Endodermal cell (in vitro differentiated cells): Measurements from ENCODE around the gene RETN. TPM values are rescaled to one million over a fixed set of nuclear protein-coding genes. Genes with fewer than 3 reads are reported as not detected.

Experiments used
- DNase-seq: peaks from one replicate; pipeline ENCODE4 v3.0.0-alpha.2; 2017
- H3K27ac ChIP-seq: 2 replicates; pipeline ENCODE4 v1.5.1; 2013; ENCODE audit warnings: mild to moderate bottlenecking, low read depth, low read length, moderate library complexity
- H3K27me3 ChIP-seq: 2 replicates; pipeline ENCODE4 v1.6.1; 2013; ENCODE audit warnings: mild to moderate bottlenecking, low read length, moderate library complexity; ENCODE audit not compliant: insufficient read depth, control insufficient read depth, poor library complexity, severe bottlenecking
- H3K36me3 ChIP-seq: 2 replicates; pipeline ENCODE4 v1.7.0; 2013; ENCODE audit warnings: mild to moderate bottlenecking, low read length, moderate library complexity; ENCODE audit not compliant: control insufficient read depth, insufficient read depth
- H3K4me1 ChIP-seq: one replicate; pipeline ENCODE4 v1.7.0; 2013; ENCODE audit warnings: low read length; ENCODE audit not compliant: control insufficient read depth, insufficient read depth
- H3K4me3 ChIP-seq: 2 replicates; pipeline ENCODE4 v1.5.1; 2013; ENCODE audit warnings: mild to moderate bottlenecking, low read length, moderate library complexity
- H3K9ac ChIP-seq: 2 replicates; pipeline ENCODE4 v1.6.1; 2013; ENCODE audit warnings: mild to moderate bottlenecking, low read length, moderate library complexity; ENCODE audit not compliant: poor library complexity, severe bottlenecking; ENCODE audit errors: extremely low read depth
- H3K9me3 ChIP-seq: 2 replicates; pipeline ENCODE4 v1.6.1; 2013; ENCODE audit warnings: mild to moderate bottlenecking, low read length, moderate library complexity; ENCODE audit not compliant: control insufficient read depth
- H3K27ac Mint-ChIP-seq: 2 replicates; pipeline ENCODE4 v1.8.0; 2020; ENCODE audit warnings: mixed read lengths
- H3K27me3 Mint-ChIP-seq: 2 replicates; pipeline ENCODE4 v1.8.0; 2021; ENCODE audit warnings: mild to moderate bottlenecking, mixed read lengths; ENCODE audit not compliant: insufficient read depth
- H3K36me3 Mint-ChIP-seq: 2 replicates; pipeline ENCODE4 v1.8.0; 2020; ENCODE audit warnings: low read depth, mixed read lengths
- H3K4me1 Mint-ChIP-seq: 2 replicates; pipeline ENCODE4 v1.8.0; 2020; ENCODE audit warnings: mixed read lengths
- H3K4me3 Mint-ChIP-seq: 2 replicates; pipeline ENCODE4 v1.8.0; 2020; ENCODE audit warnings: mild to moderate bottlenecking, moderate library complexity, mixed read lengths
- H3K9me3 Mint-ChIP-seq: 2 replicates; pipeline ENCODE4 v1.8.0; 2020; ENCODE audit warnings: mild to moderate bottlenecking, mixed read lengths
- WGBS, 2 experiments: methylation state at CpG; one replicate each; pipeline versions ENCODE4 v1.1.5 to v1.1.7; 2013; ENCODE audit warnings: missing lambda C conversion rate in 2 of 2, mixed read lengths in 1 of 2; ENCODE audit not compliant: insufficient coverage in 1 of 2, insufficient read length in 1 of 2; 5-methylcytosine and 5-hydroxymethylcytosine counted together
- total RNA-seq, 2 donors: library from RNA; stranded (reverse); fragmentation: NEBNext Ultra II Directional in 1 of 2; extraction: Animal tissue kit (Norgen Biotek cat#: 25700) in 1 of 2; gene quantifications; 2 replicates in 1 of 2; 3 replicates in 1 of 2; pipeline ENCODE4 v1.2.1, GENCODE V29; 2021
- TF ChIP-seq, protein P1 (sequence below): fragments of 200-600 bp; sonication (generic); conservative IDR thresholded peaks from 2 replicates; pipeline ENCODE4 v1.5.0; 2021; ENCODE audit warnings: antibody characterized with exemption, mild to moderate bottlenecking

RETN gene
- total RNA-seq, 2 donors from 2014 or later: not detected

DNA sequence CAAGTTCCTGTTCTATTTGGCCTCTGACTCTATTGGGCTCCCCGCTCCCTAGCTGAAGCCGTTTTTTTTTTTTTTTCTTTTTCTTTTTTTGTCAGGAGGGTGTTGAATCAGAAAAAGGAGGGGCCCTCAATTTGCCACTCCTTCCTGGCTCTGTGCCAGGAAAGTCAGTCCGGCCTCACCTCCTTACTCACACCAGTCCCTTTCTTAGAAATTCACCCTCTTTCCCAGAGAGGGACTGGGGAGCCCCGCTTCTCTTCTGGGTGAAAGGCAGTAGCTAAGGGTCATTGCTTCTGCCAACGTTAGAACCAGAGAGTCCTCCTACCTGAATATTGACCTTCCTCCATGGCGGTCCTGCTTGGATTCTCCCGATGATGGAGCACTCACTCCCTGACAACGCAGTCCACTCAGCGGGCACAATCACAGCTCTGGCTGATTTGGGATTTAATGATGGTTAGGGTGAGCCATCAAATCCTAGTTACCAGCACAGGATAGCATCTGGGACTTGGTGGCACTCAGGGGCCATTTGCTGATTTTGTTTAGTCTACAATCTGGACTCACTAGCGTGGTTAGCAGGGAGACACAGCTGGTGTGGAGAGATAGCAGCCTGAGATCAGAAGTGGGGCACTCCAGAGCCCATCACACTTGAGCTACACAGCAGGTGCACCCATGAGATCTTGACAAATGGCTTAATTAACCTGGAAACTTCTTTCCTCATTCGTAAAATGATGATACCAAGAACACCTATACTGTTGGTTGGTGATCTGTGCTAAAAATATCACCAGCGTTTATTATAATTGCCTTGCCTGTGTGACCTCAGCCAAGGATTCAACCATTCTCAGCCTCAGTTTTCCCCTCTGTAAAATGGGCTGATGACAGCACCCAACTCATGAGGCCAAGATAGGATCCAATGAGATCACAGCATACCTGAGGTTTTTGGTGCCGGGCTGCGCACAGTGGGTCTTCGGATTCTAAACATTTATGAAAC lies 30.9 kb downstream of the RETN start:
- TF ChIP-seq, protein P1, sequence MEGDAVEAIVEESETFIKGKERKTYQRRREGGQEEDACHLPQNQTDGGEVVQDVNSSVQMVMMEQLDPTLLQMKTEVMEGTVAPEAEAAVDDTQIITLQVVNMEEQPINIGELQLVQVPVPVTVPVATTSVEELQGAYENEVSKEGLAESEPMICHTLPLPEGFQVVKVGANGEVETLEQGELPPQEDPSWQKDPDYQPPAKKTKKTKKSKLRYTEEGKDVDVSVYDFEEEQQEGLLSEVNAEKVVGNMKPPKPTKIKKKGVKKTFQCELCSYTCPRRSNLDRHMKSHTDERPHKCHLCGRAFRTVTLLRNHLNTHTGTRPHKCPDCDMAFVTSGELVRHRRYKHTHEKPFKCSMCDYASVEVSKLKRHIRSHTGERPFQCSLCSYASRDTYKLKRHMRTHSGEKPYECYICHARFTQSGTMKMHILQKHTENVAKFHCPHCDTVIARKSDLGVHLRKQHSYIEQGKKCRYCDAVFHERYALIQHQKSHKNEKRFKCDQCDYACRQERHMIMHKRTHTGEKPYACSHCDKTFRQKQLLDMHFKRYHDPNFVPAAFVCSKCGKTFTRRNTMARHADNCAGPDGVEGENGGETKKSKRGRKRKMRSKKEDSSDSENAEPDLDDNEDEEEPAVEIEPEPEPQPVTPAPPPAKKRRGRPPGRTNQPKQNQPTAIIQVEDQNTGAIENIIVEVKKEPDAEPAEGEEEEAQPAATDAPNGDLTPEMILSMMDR: no peak
- H3K27ac Mint-ChIP-seq: no peak overlapping the region
- no peak overlapping the region for H3K9ac ChIP-seq
- no peak overlapping the region for H3K4me3 Mint-ChIP-seq
- no peaks in the 10 kb centered on the region for H3K9me3 Mint-ChIP-seq
- 81 to 83% methylated on average over 7 to 15 of the region's 15 CpGs for WGBS, 2 experiments
- no peak for DNase-seq
- H3K27ac ChIP-seq: no peak overlapping the region
- no peaks in the 10 kb centered on the region for H3K36me3 Mint-ChIP-seq
- no peaks in the 10 kb centered on the region for H3K4me1 ChIP-seq
- no peaks in the 10 kb centered on the region for H3K9me3 ChIP-seq
- H3K36me3 ChIP-seq: no peaks in the 10 kb centered on the region
- peaks cover 9% of the 10 kb centered on the region for H3K27me3 ChIP-seq
- no peaks in the 10 kb centered on the region for H3K4me1 Mint-ChIP-seq
- peaks cover 29% of the 10 kb centered on the region for H3K27me3 Mint-ChIP-seq
- H3K4me3 ChIP-seq: no peak overlapping the region

DNA sequence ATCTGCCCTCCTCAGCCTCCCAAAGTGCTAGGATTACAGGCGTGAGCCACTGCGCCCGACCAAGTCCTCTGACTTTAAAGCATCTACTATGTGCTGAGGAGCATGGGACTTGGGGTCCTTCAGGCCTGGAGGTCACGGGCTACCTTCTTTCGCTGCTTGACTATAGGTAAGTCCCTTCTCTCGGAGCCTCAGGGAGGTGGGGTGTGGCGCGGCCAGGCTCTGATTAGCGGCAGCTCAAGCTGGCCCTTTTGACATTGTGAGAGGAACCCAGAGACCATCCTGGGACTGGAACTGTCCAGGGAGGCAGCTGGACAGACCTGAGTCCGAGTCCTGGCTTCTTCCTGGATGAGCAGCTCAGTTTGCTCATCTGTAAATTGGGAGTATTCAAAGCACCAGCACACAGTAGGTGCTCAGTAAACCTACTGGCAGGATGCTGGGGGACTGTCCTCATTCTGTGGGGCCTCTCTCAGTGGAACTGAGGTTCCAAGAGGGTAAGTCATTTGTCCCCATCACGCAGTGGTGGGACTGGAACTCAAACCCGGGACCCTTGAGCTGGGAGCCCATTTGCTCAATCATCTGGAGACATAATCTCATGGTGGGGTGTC lies 32.3 kb downstream of the RETN start:
- WGBS, 2 experiments: 92 to 98% methylated on average over 8 to 12 of the region's 12 CpGs
- no peak overlapping the region for H3K4me3 Mint-ChIP-seq
- TF ChIP-seq, protein P1: no peak
- H3K36me3 Mint-ChIP-seq: no peaks in the 10 kb centered on the region
- H3K9me3 Mint-ChIP-seq: no peaks in the 10 kb centered on the region
- Histone ChIP-seq H3K4me1 (no peaks in the 10 kb centered on the region), H3K27me3 (peaks cover 9% of the 10 kb centered on the region), H3K9me3 (no peaks in the 10 kb centered on the region), H3K27ac (no peak overlapping the region), H3K36me3 (no peaks in the 10 kb centered on the region), H3K9ac (no peak overlapping the region), H3K4me3 (no peak overlapping the region)
- DNase-seq: no peak
- peaks cover 28% of the 10 kb centered on the region for H3K27me3 Mint-ChIP-seq
- H3K4me1 Mint-ChIP-seq: no peaks in the 10 kb centered on the region
- no peak overlapping the region for H3K27ac Mint-ChIP-seq

DNA sequence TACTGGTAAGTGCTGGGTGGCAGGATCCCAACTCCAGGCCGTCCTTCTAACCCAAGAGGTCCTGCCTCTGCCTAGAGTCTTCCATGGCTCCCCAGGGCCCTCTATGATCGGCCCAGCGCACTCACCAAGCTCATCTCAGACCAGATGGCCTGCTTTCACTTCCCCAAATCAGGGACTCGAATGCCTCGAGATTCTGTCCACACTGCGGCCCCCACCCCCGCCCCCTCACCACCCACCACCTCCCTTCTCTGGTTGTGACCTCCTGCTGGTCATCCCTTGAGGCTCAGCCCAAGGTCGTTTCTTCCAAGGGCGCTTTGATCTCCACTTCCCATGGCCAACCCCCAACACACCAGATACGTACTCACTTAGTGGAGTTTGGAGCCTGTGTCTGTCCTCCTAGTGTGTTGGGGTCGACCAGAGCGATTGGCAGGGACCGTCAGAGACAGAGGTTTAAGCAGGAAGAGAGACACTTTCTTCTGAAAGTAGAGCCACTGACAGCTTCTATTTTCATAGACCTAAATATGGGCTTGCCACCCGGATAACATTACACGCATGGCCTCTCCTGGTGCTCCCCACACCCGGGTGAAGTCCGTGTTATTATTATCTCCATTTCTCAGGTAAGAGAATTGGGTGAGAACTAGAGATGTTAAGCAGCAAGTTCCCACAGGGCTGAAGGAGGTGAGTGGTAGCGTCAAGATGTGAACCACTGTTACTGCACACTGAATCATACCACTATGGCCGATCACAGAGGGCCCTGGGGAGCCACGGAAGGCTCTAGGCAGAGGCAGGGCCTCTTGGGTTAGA lies 33.0 kb downstream of the RETN start, which contains the start of gene FCER2:
FCER2 (minus strand) TSS at position 478 of the 804 bp plus-strand sequence. CDS start 2,371 bp downstream, outside the sequence.
- TF ChIP-seq, protein P1: no peak
- no peak for DNase-seq
- no peaks in the 10 kb centered on the region for H3K9me3 Mint-ChIP-seq
- H3K9me3 ChIP-seq: no peaks in the 10 kb centered on the region
- H3K36me3 Mint-ChIP-seq: no peaks in the 10 kb centered on the region
- H3K27me3 ChIP-seq: peaks cover 9% of the 10 kb centered on the region
- no peak within 1 kb of the TSS for H3K4me3 Mint-ChIP-seq
- H3K4me1 ChIP-seq: no peaks in the 10 kb centered on the region
- no peak within 1 kb of the TSS for H3K27ac Mint-ChIP-seq
- H3K27me3 Mint-ChIP-seq: peaks cover 25% of the 10 kb centered on the region
- no peak within 1 kb of the TSS for H3K27ac ChIP-seq
- H3K36me3 ChIP-seq: no peaks in the 10 kb centered on the region
- no peak within 1 kb of the TSS for H3K9ac ChIP-seq
- 68 to 77% methylated on average over 11 to 19 of the region's 20 CpGs for WGBS, 2 experiments
- no peaks in the 10 kb centered on the region for H3K4me1 Mint-ChIP-seq
- no peak within 1 kb of the TSS for H3K4me3 ChIP-seq
